Ammon's horn (tissue), 1 donor: Measurements from ENCODE around the gene IL2RA.
A peak's percentile ranks its signal among the peaks of the same experiment; 100 is the strongest.

ENCODE experiments used
- DNase-seq: peaks from one replicate; pipeline ENCODE4 v3.0.0-alpha.2; 2016; ENCODE audit warnings: low spot score

The IL2RA gene

DNA sequence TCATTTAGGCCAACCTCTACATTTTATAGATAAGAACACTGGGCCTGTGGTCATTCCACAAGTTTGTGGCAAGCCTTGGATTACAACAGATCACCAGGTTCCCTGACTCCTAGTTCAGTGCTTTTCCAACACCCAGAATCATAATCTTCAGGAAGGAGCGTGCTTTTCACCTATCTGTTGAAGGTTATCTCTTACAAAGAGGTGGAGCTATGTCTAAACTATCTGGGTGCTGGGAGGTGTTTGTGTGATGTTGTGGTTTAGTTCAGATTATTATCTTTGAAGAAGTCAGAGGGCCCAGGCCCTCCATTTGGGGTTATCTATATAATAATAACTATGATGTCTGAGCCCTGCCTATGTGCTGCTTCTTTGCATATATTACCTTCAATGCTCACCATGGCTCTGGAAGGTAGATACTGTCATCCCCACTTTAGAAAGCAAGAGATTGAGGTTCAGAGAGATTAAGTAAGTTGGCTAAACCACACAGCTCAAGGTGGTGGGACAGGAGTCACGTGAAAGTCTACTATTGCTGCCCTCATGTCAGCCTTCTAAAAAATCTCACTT is 24.0 kb downstream of the IL2RA start:
- DNase-seq: no peak

DNA sequence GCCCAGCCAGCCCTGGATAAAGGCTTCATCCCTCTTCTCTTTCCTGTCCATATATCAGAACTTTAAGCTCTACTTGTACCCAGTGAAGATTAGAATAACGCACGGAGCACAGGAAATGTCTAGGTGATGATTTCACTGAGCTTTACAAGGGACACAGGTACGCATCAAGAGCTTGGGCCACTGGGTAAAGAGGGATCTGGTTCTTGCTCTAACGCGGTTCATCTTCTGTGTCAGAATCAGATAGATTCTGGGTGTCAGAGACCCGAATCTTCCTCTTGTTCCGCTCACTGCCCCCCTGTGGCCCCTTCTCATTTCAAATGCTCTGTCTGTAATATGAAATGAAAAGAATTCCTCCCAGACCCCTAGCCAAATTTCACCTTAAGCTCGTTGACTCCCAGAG is 24.7 kb downstream of the IL2RA start:
- DNase-seq: no peak

DNA sequence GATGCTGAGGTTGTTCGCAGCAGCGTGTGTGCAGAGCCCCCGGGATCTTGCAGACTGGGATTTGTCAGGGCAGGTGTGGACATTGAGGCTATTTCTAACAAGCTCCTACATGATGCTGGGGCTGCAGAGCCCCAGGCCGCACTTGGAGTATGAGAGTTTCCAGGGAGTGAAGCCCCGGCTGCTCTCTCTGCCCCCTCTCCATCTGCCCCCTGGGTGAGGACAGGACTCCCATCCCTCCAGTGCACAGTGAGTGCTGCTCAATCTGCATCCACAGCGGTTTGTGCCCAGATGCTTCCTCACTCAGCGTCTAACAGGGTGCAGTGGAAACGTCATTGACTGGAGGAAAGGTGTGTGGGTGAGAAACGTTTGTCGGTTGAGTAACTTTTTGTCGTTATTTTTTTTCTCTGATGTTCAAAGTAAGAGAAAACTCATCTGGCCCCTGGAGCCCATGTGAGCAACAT is 25.3 kb downstream of the IL2RA start:
- DNase-seq: no peak

DNA sequence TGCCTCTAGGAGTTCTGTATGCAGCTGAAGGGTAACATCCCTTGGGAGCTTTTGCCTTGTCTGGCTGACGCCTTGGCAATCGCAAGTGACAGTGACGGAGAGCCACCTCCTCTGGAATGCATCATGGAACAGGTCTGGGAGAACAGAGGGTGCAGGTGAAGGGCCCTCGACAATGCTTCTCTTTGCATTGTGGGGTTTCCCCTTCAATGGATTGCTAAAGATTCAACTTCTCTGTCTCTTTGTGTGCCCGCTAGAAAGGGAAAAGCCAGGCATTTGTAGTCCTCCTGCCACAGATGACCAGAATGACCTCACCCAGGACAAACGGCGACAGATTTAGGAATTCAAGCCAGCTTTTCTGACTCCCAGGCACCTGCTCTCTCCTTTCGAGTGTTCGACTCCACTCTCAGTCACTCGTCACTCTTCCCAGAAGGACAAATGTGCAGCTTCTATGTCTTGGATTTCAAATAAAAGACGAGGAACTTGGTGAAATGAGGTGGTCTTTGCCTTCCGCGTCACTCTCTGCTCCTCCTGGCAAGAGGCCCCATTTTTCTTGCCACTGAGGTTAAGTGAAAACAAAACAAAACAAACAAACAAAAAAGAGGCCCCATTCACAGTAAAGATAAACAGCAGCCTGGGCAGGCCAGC is 26.1 kb downstream of the IL2RA start:
- DNase-seq: no peak

DNA sequence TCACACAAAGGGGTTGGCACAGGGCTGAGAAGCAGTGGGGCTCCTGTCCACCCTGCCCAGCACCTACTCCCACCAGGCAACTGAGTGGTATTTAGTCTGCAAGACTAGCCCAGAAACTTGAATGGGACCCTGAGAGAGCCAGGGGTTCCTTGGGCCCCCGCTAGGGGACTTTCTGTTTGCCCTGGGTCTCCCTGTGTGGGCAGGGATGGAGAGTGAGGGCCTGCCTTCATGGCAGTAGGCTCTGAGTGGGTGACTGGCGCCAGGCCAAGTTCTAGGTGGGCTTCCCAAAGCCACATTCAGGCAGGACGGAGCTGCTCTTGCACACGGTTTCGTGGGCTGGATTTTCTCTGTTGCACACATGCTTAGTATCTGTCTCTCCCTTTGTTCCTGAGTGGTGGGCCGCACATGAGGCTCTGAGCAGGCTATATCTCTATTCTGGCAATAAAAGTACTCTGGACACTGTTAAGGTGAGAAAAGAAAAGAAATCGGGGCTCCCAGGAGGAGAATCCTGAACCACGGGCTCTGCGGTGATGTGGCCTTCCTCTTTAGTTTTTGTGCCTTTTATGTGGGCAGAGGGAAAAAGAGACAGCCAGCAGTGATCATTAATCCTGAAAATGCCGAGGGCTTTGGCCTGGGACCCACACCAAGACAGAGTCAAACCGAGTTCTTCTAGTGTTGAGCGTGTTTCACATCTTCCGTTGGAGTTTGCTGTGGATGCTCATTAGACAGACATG is 26.9 kb downstream of the IL2RA start:
- DNase-seq: no peak

DNA sequence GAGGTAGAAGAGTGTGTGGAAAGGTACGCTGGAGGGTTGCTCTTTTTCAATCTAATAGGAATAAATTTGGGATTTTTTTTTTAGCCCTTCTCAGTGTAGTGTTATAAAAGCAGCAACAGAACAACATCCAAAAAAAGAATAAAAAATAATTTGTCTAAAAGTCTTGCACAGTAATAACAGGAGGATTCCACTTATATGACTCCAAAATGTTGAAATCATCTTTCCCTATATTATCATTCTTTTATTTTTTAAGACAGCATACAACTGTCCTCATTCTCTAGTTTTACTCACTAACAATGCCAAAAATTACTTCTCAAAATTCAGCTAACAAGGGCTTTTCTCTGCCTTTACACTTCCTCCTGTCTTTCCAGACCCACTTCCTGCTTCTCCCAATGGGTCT is 27.8 kb downstream of the IL2RA start:
- no peak for DNase-seq

DNA sequence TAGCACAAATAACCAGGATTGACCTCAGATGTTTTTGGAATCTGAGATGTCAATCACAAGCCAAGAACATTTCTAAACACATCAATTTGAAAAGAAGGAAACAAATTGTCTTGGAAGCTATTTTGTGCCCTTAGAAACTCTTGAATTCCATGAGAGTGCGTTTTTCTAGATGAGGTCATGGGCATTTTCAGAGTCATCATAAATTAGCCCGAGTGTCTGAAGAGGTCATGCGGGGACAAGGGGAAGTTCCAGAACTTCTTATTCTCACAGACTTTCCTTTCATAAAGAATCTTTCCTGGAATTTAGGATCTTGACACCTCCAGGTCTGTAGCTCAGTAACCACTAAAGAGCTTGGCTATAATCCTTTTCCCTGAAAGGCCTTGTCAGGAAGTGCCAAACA is 28.2 kb downstream of the IL2RA start:
- no peak for DNase-seq

DNA sequence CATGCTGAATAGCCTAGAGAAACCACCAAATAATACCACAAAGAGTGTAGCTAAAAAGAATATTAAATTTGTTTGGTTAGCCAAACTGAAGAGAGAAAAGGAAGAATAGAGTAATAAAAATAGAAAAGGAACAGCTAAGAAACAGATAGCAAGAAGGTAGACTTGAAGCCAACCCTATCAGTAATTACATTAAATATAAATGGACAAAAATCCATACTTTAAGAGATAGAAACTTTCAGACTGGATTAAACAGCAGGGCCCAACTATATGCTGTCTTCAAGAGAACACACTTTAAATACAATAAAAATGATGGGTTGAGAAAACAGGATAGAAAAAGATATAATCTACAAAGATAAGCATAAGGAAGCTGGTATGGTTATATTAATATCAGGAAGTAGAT is 31.2 kb downstream of the IL2RA start:
- DNase-seq: no peak

DNA sequence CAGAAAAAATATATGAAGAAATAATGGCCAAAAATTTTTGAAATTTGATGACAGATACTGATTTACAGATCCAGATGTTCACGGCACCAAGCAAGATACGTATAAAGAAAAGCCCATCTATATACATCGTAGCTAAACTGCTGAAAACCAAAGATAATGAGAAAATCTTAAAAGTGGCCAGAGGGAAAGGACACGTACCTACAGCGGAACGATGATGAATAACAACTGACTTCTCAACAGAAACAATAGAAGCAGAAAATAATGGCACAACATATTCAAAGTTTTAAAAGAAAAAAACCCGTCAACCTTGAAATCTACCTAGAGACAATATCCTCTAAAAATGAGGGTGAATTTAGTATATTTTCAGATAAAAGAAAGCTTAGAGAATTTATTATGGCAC is 31.9 kb downstream of the IL2RA start:
- no peak for DNase-seq

DNA sequence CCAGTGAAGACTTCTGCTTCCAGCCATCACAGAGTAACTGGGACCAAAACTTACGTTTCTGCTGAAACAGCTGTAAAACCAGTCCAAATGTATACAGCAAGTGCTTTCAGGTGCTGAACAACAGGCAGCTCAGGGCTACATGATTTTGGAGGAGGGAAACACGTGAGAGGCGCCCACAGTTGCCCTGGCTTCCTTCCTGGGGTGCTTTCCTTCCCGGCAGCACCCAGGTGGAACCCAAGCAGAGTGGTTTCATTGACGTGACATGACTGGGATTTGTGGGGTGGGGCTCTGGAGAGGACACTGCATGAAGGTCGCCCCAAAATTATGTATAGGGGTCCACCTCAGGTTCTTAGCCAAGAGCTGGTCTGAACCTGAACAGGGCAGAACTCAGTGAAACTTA is 34.2 kb downstream of the IL2RA start:
- DNase-seq: no peak

DNA sequence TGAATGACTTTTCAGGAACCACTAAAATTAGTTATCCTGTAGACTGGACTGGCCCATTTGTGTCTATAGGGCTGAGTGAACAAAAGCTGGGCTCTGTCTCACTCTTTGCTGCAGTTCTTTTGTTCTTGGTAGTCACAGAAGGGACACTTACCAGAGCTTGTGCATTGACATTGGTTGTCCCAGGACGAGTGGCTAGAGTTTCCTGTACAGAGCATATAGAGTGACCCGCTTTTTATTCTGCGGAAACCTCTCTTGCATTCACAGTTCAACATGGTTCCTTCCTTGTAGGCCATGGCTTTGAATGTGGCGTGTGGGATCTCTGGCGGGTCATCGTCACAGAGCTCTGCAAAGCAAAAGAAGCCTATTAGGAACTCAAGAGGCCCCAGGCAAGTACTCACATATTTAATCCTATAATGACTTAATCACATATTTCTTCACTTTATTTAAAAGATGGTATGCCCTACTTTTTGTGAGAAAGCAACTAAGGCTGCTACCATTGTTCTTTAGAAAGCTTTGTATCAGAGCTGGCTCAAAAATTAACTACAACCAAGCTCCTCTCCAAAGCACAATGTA is 36.4 kb downstream of the IL2RA start:
- no peak for DNase-seq

DNA sequence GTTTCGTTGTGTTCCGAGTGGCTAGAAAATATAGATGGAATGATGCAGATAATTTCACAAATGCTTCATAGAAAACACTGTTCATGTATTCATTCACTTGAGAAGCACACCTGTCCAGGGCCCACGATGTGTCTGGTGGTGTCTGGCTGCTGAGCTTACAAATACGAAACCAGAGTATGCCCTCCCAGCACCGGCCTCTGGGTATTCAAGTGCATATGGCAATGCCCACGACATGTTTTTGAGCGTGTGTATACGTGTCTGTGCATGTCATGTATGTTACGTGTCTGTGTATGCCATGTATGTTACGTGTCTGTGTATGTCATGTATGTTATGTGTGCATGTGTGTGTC is 37.9 kb downstream of the IL2RA start:
- no peak for DNase-seq

DNA sequence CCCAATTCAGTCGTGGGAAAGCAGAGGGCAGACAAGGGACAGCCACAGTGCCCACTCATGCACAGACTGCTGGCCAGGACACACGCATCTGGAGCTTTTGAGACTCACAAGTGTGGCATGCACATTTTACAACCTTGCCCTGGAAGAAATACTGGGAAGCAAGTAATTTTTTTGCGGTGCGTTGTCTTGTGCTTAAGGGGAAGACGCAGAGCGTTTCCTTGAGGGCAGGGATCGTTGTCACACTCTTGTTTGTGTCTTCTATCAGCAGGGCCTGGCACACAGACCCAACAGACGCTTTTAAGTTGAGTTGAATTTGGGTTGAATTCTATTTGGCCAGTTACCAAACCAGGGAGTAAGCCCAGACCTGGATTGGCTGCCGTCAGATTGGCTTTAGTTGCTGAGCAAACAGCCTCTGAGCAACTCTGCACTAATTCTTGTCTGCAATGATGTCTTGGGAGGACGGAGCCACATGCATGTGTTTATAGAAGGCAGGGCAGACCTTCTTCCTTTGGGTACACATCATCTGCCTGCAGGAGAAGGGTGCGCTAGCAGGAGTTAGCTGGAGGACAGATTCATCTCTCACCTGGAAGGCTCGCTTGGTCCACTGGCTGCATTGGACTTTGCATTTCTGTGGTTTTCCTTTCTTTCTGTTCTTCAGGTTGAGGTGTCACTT is 38.4 kb downstream of the IL2RA start:
- DNase-seq: no peak

DNA sequence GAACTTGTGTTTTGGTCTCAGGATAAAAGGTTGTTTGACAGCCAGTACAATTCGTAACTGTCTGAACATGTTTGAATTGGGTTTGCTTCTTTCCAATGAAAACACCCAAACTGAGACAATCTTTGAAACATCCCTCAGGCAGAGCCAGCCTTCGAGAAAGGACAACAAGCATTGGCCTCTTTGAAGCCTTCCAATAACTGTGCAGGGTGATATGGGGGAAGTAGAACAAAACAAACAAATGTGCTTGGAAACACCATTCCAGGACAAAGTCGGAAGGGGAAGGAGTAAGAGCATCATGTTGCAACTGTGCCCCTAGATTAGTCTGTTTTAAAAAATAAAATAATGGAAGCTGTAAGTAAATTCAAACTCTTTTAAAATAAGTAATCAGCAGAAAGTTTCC is 39.5 kb downstream of the IL2RA start:
- DNase-seq: no peak

DNA sequence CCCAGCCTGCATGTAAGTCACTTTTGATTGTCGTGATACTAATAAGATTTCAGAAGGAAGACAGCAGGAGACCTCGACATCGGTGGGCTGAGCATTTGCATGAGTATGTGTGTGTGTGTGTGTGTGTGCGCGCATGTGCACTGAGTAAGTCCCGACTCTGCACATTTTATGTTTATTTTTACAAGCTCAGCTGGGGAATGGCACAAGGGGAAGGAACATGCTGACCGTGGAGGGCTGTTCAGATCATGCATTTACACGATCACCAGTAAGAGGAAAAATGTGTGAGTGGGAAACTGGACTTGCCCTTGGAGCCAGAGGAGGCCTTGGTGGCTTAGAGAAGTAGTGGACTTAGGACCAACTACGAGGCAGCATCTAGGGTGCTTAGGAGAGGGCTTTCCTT is 41.3 kb downstream of the IL2RA start:
- DNase-seq: peak; percentile 17

DNA sequence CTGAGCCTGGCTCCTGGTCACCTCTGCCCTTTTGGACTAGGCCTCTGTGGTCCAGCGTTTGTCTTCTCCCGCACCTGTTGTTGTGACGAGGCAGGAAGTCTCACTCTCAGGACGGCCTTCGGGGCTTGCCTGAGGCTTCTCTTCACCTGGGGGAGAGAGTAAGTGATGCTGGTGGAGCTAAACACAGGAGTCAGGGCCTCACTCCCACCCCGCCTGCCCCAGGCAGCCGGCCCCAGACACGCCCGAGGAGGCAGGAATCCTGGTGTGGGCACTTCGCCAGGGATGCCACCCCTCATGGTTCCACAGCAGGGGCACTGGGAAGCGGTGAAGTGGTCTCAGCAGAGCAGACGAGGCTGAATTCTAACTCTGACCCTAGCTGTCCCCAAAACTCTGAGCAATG is 42.4 kb downstream of the IL2RA start:
- no peak for DNase-seq

DNA sequence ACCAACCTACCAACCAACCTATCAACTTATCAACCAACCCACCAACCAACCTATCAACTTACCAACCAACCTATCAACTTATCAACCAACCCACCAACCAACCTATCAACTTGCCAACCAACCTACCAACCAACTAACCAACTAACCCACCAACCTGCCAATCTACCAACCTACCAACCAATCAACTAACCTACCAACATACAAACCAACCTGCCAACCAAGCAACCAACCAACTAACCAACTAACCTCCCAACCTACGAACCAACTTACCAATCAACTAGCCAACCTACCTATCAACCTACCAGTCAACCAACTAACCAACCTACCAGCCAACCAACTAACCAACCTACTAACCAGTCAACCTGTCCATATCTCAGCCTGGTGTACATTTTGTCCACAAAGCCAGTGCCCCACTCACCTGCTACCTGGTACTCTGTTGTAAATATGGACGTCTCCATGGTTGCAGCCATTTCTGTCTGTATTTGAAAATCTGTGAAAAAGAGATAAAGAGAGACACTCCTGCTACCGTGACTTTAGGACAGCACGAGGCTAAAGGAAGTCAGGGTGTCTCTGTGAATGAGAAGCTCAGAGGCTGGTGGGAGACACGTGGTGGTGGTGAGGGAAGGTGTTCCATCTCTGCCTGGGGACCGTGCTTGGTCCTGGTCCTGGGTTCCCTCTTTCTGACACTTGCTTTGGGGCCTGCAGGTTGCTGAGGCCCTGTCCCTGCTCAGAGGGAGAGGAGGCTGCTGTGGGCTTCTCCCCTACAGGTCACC is 43.0 kb downstream of the IL2RA start:
- no peak for DNase-seq

DNA sequence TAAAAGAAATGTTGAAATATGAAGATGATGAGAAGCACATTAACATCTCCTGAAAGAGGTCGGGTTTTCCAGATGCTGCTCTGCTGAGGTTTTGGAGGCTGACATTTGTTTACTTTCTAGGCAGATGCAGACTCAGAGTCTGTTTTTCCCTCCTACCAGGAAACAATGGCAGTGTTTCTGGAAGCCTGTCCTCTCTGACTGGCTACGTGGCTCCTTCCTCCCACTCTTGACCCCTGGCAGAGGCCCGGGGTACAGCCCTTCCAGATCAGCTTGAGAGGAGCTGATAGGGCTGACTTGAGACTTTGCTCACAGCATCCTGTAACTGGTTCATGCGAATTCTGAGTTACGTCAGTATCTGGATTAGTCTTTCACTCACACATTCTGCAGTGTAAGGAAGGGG is 43.7 kb downstream of the IL2RA start:
- no peak for DNase-seq

DNA sequence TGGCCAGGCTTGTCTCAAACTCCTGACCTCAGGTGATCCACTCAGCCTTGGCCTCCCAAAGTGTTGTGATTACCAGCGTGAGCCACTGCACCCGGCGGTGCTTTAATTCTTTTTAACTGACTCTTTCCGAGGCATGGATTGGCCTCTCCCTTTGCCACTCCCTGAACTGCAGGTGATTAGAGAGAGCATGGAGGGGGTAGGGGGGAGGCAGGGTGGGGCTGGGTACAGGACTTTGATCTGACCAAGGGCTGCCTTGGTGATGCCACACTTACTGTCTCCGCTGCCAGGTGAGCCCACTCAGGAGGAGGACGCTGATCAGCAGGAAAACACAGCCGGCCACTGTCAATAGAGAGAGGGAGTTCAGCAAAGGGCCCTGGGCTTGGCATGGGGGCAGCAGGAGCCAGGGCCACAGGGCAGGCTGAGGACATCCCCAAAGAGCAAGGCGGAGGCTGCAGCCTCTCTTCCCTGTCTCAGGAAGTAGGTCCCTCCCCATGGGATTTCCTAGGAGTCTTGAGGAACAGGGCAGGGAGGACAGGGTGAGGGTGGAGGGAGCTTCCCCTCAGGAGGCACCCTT is 44.3 kb downstream of the IL2RA start:
- no peak for DNase-seq

DNA sequence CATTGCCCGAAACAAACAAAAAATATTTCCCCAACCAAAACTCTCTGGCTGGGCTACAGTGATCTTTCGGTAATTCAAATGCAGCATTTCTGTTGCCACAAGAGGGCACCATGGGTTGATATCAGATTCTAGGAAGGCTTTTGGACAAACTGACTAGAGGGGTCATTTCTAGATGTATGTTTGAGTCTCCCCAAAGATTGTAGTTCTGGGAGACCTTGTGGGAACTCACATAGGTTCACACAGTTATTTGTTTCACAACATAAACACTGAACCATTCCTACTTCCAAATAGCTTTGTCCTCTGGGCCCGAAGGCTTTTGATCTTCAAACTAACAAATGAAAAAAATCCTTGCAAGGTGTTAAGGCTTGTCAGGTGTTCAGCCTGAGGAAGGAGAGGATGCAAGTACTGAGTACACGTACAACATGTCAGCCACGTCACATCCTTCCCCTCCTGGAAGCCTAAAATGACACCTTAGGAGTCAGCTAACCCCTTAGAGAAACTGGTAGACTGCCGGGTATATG is 47.9 kb downstream of the IL2RA start:
- DNase-seq: peak; percentile 65

DNA sequence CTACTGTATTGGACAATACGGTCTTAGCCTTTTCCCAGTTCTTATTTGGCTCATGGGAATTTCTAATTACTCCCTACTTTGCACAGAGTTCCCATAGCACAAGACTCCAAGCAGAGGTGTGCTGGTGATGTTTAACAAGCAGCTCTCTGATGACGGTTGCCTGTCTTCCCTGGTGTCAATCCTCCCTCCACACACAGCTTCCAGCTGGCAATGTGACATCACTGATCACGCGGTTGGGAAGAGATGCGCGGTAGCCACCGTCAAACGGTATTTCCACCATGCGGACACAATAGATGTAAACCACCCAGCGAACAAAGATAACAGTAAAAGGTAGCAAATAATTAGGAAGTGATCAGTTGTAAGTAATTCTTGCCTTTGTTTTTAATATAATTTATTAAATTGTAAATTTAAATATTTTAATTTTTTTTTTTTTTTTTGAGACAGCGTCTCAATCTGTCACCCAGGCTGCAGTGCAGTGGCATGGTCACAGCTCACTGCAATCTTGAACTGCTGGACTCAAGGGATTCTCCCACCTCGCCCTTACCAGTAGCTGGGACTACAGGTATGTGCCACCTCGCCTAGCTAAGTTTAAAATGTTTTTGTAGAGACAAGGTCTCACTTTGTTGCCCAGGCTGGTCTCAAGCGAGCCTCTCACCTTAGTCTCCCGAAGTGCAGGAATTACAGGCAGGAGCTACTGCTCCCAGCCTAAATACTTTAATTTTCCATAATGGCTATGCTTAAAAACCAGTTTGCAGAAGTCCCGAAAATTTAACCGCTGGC is 48.6 kb downstream of the IL2RA start:
- DNase-seq: no peak
